NK-92 treated with Interleukin-12 subunit alpha and Interleukin-12 subunit beta, amount 100 ng/mL, for 24 hours (cell line): ENCODE data around the gene DVL2.

Source experiments
- DNase-seq: peaks from one replicate; lab custom pipeline; 2025; lab: John Stamatoyannopoulos, UW

Gene DVL2

GRCh38 chr17:7237761-7238419 lies 3.6 kb upstream of the DVL2 start:
- peak; percentile 60 for DNase-seq

GRCh38 chr17:7237266-7237760 lies 3.0 kb upstream of the DVL2 start:
- no peak for DNase-seq

GRCh38 chr17:7236808-7237207 lies 2.5 kb upstream of the DVL2 start:
- no peak for DNase-seq

- DNase-seq: no peak
Measured at GRCh38 chr17:7235693-7236665, 1.7 kb upstream of the DVL2 start.

GRCh38 chr17:7233701-7234082 lies 625 bp downstream of the DVL2 start:
- DNase-seq: no peak

- no peak for DNase-seq
Measured at GRCh38 chr17:7232114-7232513, 2.2 kb downstream of the DVL2 start.

GRCh38 chr17:7229504-7229903 lies 4.8 kb downstream of the DVL2 start:
- DNase-seq: no peak

GRCh38 chr17:7228920-7229319 lies 5.4 kb downstream of the DVL2 start:
- no peak for DNase-seq

GRCh38 chr17:7226721-7227710 lies 7.3 kb downstream of the DVL2 start:
- no peak for DNase-seq

GRCh38 chr17:7225711-7226331 lies 8.5 kb downstream of the DVL2 start:
- no peak for DNase-seq

- no peak for DNase-seq
Measured at GRCh38 chr17:7224661-7225111, 9.6 kb downstream of the DVL2 start.

GRCh38 chr17:7224110-7224509 lies 10.2 kb downstream of the DVL2 start:
- DNase-seq: no peak

GRCh38 chr17:7223375-7223774 lies 10.9 kb downstream of the DVL2 start:
- DNase-seq: no peak

GRCh38 chr17:7222972-7223292 lies 11.4 kb downstream of the DVL2 start:
- DNase-seq: no peak

- DNase-seq: no peak
Measured at GRCh38 chr17:7222093-7222971, 12.0 kb downstream of the DVL2 start.

GRCh38 chr17:7221278-7222092 lies 12.8 kb downstream of the DVL2 start:
- DNase-seq: no peak

GRCh38 chr17:7220593-7221277 lies 13.6 kb downstream of the DVL2 start:
- DNase-seq: no peak

- peak; percentile 60 for DNase-seq
Measured at GRCh38 chr17:7219812-7220592, 14.3 kb downstream of the DVL2 start, which contains the start of the genes ACADVL and DLG4. Gene ACADVL (plus strand): TSS chr17:7219938. CDS start chr17:7219985, 47 bp downstream. Gene DLG4 (minus strand): TSS chr17:7219836.
